ENCODE results near the gene HAGH.

GRCh38 chr16:1788095-1788707 lies 38.4 kb downstream of the HAGH start:
- no peak for TF ChIP-seq CTCF (IDR thresholded peaks at IDR 0.05; ENCODE audit: borderline replicate concordance, extremely low read depth, low read length, poor library complexity, severe bottlenecking)
- TF ChIP-seq EZH2 (IDR thresholded peaks at IDR 0.05; ENCODE audit: borderline replicate concordance, low read depth, low read length, severe bottlenecking) = no peak
